Activated B cell treated with CpG ODN at 0.5 μM for 24 hours (primary cell): ENCODE data around the gene TOE1. TPM values are rescaled to one million over a fixed set of nuclear protein-coding genes. Genes with fewer than 3 reads are reported as not detected.

Source experiments
- ATAC-seq: fragments of 200-7000 bp; cut with Tn5 transposase; one replicate; pipeline ENCODE4 v1.10.0; 2021; ENCODE audit warnings: low read depth, mild to moderate bottlenecking, moderate library complexity
- CTCF ChIA-PET: fragments of 350-600 bp; sonication (Branson Sonifier 250); formaldehyde crosslinking; loops from one replicate; lab custom pipeline; 2021; ENCODE audit warnings: antibody characterized with exemption; lab: Charles Lee
- POLR2A ChIA-PET: fragments of 350-600 bp; sonication (Branson Sonifier 250); formaldehyde crosslinking; loops from one replicate; lab custom pipeline; 2021; ENCODE audit warnings: antibody characterized with exemption; lab: Charles Lee
- DNase-seq: peaks from one replicate; pipeline ENCODE4 v3.0.0; 2022
- H3K27ac Mint-ChIP-seq: one replicate; pipeline ENCODE4 v1.8.0; 2020; ENCODE audit warnings: mixed read lengths
- H3K27me3 Mint-ChIP-seq: one replicate; pipeline ENCODE4 v1.8.0; 2021; ENCODE audit warnings: mixed read lengths
- H3K36me3 Mint-ChIP-seq: one replicate; pipeline ENCODE4 v1.8.0; 2021; ENCODE audit warnings: low read depth, mixed read lengths
- H3K4me1 Mint-ChIP-seq: one replicate; pipeline ENCODE4 v1.8.0; 2021; ENCODE audit warnings: mixed read lengths
- H3K4me3 Mint-ChIP-seq: one replicate; pipeline ENCODE4 v1.8.0; 2020; ENCODE audit warnings: mild to moderate bottlenecking, mixed read lengths
- H3K9me3 Mint-ChIP-seq: one replicate; pipeline ENCODE4 v1.8.0; 2020; ENCODE audit warnings: mixed read lengths
- CTCF ChIP-seq: fragments of 200-600 bp; IDR thresholded peaks from one replicate; pipeline ENCODE4 v1.8.0; 2022; ENCODE audit warnings: antibody characterized with exemption, mild to moderate bottlenecking
- intact Hi-C: fragments of 100-400 bp; cut with micrococcal nuclease; formaldehyde crosslinking; loops from one replicate; pipeline ENCODE4 v1.15.1; 2024
- total RNA-seq: library from RNA; stranded (reverse); gene quantifications from 2 replicates; pipeline ENCODE4 v1.2.3, GENCODE V29; 2022

Gene TOE1
- total RNA-seq, 1 donor from 2014 or later = 24.6 TPM

DNA sequence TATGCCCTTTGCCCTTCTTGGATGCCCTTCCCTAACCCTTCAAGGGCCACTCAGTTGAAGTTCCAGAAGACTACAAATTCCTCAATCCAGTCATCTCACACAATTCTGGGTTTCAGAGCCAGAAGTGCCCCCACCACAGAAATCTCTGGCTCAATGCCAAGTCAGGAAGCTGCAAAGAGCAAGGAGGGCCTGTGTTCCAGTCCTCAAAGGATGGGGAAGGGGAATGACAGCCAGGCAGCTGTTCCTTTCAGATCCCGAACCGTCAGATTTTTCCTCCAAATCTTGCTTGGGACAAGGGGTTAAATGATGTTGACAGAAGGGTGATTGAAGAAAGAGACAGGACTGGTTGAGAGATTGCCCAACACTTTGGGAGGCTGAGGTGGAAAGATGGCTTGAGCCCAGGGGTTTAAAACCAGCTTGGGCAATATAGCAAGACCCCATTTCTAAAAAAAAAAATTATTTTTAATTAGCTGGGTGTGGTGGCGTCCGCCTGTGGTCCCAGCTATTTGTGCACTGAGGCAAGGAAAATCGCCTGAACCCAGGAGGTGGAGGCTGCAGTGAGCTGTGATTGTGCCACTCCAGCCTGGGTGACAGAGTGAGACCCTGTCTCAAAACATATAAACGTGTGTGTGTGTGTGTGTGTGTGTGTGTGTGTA is 14.0 kb upstream of the TOE1 start:
- Mint-ChIP-seq H3K4me3 (peak overlapping the region; percentile 83), H3K27me3 (no peaks in the 10 kb centered on the region), H3K36me3 (peaks cover 12% of the 10 kb centered on the region), H3K4me1 (peaks cover 18% of the 10 kb centered on the region), H3K9me3 (no peaks in the 10 kb centered on the region), H3K27ac (no peak overlapping the region)
- DNase-seq (no peak), ATAC-seq (no peak)
- intact Hi-C loops = loop anchor here (1.0 kb wide), 2 partner anchors 13 to 20 kb away; no protein-coding TSS in a partner anchor
- CTCF ChIA-PET = interaction anchor here (1.2 kb wide), 1 partner anchor 167 kb away, joined by 5 read pairs; no protein-coding TSS in a partner anchor
- no peak for TF ChIP-seq CTCF
- POLR2A ChIA-PET = interaction anchor here (0.7 to 3.3 kb wide), 7 partner anchors 14 to 614 kb away, joined by 3 to 45 read pairs (median 6); partner anchors contain the start of genes MUTYH, RPS8 and TOE1

GRCh38 chr1:45326627-45327623 is 13.0 kb upstream of the TOE1 start, which contains the start of gene HPDL:
Gene HPDL (plus strand): TSS chr1:45326895. CDS start chr1:45327149, 254 bp downstream.
- intact Hi-C loops = loop anchor here (1.0 kb wide), 2 partner anchors 12 to 21 kb away; no protein-coding TSS in a partner anchor
- POLR2A ChIA-PET = interaction anchor here (0.6 to 3.3 kb wide), 9 partner anchors 13 to 605 kb away, joined by 3 to 45 read pairs (median 6); partner anchors contain the start of genes MUTYH, RPS8 and TOE1
- H3K27me3 Mint-ChIP-seq = no peaks in the 10 kb centered on the region

GRCh38 chr1:45327644-45328515 is 12.1 kb upstream of the TOE1 start:
- Mint-ChIP-seq H3K36me3 (peaks cover 20% of the 10 kb centered on the region), H3K27me3 (no peaks in the 10 kb centered on the region), H3K4me1 (peaks cover 15% of the 10 kb centered on the region), H3K27ac (no peak overlapping the region), H3K4me3 (peak overlapping the region; percentile 66), H3K9me3 (no peaks in the 10 kb centered on the region)
- no peak for ATAC-seq
- intact Hi-C loops = no loop called here
- DNase-seq = no peak
- no peak for TF ChIP-seq CTCF
- ChIA-PET POLR2A (interaction anchor here (1.2 to 3.3 kb wide), 6 partner anchors 12 to 606 kb away, joined by 3 to 45 read pairs (median 7); partner anchors contain the start of genes MUTYH, RPS8 and TOE1), CTCF (interaction anchor here (0.8 kb wide), 1 partner anchor 23 kb away, joined by 3 read pairs; no protein-coding TSS in a partner anchor)

More at GRCh38 chr1:45326627-45327623, 13.0 kb upstream of the TOE1 start, which contains the start of gene HPDL:
- Mint-ChIP-seq H3K9me3 (no peaks in the 10 kb centered on the region), H3K4me1 (peaks cover 18% of the 10 kb centered on the region), H3K27ac (peak within 1 kb of the TSS; percentile 53), H3K36me3 (peaks cover 13% of the 10 kb centered on the region), H3K4me3 (peak within 1 kb of the TSS; percentile 83)
- CTCF ChIA-PET = interaction anchor here (0.8 to 1.2 kb wide), 2 partner anchors 22 to 167 kb away, joined by 3 to 5 read pairs; no protein-coding TSS in a partner anchor
- ATAC-seq (peak; percentile 93), DNase-seq (peak; percentile 49)
- no peak for TF ChIP-seq CTCF

GRCh38 chr1:45328680-45329079 is 11.3 kb upstream of the TOE1 start:
- H3K27ac Mint-ChIP-seq = no peak overlapping the region
- no peaks in the 10 kb centered on the region for H3K27me3 Mint-ChIP-seq
- POLR2A ChIA-PET = interaction anchor here (1.3 to 3.3 kb wide), 2 partner anchors 11 to 12 kb away, joined by 8 to 45 read pairs; partner anchors contain the start of genes MUTYH and TOE1
- no peak for TF ChIP-seq CTCF
- H3K4me3 Mint-ChIP-seq = peak overlapping the region; percentile 28
- H3K4me1 Mint-ChIP-seq = peaks cover 15% of the 10 kb centered on the region
- intact Hi-C loops = no loop called here
- ATAC-seq = no peak
- no peaks in the 10 kb centered on the region for H3K9me3 Mint-ChIP-seq
- no peak for DNase-seq
- CTCF ChIA-PET = interaction anchor here (0.9 to 1.1 kb wide), 2 partner anchors 11 to 165 kb away, joined by 3 read pairs; partner anchors contain the start of gene TOE1
- peaks cover 28% of the 10 kb centered on the region for H3K36me3 Mint-ChIP-seq
